CD14-positive monocyte (primary cell): ENCODE results near the gene CPNE4. TPM values are rescaled to one million over a fixed set of nuclear protein-coding genes. Genes with fewer than 3 reads are reported as not detected.

Experiments used
- DNase-seq, 3 donors: peaks; one replicate each; pipeline ENCODE4 v3.0.0-alpha.2; 2011 to 2022
- H2AFZ ChIP-seq: 2 replicates; pipeline ENCODE4 v1.6.0; 2012; ENCODE audit warnings: mild to moderate bottlenecking, low read depth, low read length, inconsistent platforms; ENCODE audit not compliant: insufficient read depth, poor library complexity, severe bottlenecking
- H3K27ac ChIP-seq, 2 donors: 1 replicate in 1 of 2; 2 replicates in 1 of 2; pipeline ENCODE4 v1.5.1; 2012 to 2013; ENCODE audit warnings: low read length in 2 of 2, control low read depth in 1 of 2, inconsistent platforms in 1 of 2, low read depth in 1 of 2, mild to moderate bottlenecking in 1 of 2
- H3K27me3 ChIP-seq, 2 donors: one replicate each; pipeline versions ENCODE4 v1.6.0 to v1.6.1; 2011 to 2013; ENCODE audit warnings: low read length in 2 of 2; ENCODE audit not compliant: control insufficient read depth in 2 of 2, insufficient read depth in 2 of 2
- H3K36me3 ChIP-seq, 2 donors: replicated peaks in 1 of 2; 1 replicate in 1 of 2; 2 replicates in 1 of 2; pipeline versions ENCODE4 v1.5.1 to v1.6.1; 2012 to 2013; ENCODE audit warnings: low read length in 2 of 2, control low read depth in 1 of 2, inconsistent platforms in 1 of 2, mild to moderate bottlenecking in 1 of 2; ENCODE audit not compliant: insufficient read depth in 2 of 2, control insufficient read depth in 1 of 2
- H3K4me1 ChIP-seq, 2 donors: 1 replicate in 1 of 2; 2 replicates in 1 of 2; pipeline versions ENCODE4 v1.5.1 to v1.6.1; 2012 to 2013; ENCODE audit warnings: low read length in 2 of 2, control low read depth in 1 of 2, inconsistent platforms in 1 of 2, mild to moderate bottlenecking in 1 of 2, moderate library complexity in 1 of 2; ENCODE audit not compliant: insufficient read depth in 2 of 2, control insufficient read depth in 1 of 2
- H3K4me2 ChIP-seq: replicated peaks from 2 replicates; pipeline ENCODE3; 2012; ENCODE audit warnings: low read length, moderate library complexity, mild to moderate bottlenecking; ENCODE audit not compliant: poor library complexity, severe bottlenecking; ENCODE audit errors: extremely low read depth
- H3K4me3 ChIP-seq, 3 experiments: fragments of 200-600 bp in 1 of 3; sonication (generic) in 1 of 3; replicated peaks in 1 of 3; 1 replicate in 2 of 3; 2 replicates in 1 of 3; pipeline ENCODE4 v1.5.1; 2011 to 2013; ENCODE audit warnings: low read length in 3 of 3, mild to moderate bottlenecking in 3 of 3, control low read depth in 2 of 3, low read depth in 2 of 3, inconsistent platforms in 1 of 3, moderate library complexity in 1 of 3
- H3K79me2 ChIP-seq: 2 replicates; pipeline ENCODE4 v1.6.0; 2012; ENCODE audit warnings: mild to moderate bottlenecking, control low read depth, inconsistent platforms, low read length, moderate library complexity; ENCODE audit not compliant: insufficient read depth
- H3K9ac ChIP-seq: 2 replicates; pipeline ENCODE4 v1.6.0; 2017; ENCODE audit warnings: low read length, mild to moderate bottlenecking; ENCODE audit not compliant: insufficient read depth, poor library complexity, severe bottlenecking
- H3K9me3 ChIP-seq, 2 donors: replicated peaks in 1 of 2; 1 replicate in 1 of 2; 2 replicates in 1 of 2; pipeline versions ENCODE4 v1.5.1 to v1.6.1; 2012 to 2013; ENCODE audit warnings: low read length in 2 of 2, control low read depth in 1 of 2; ENCODE audit not compliant: control insufficient read depth in 1 of 2, insufficient read depth in 1 of 2
- H4K20me1 ChIP-seq: 2 replicates; pipeline ENCODE4 v1.6.0; 2012; ENCODE audit warnings: mild to moderate bottlenecking, low read length, control low read depth, moderate library complexity; ENCODE audit not compliant: insufficient read depth
- H3K27ac Mint-ChIP-seq, 7 donors: one replicate each; pipeline ENCODE4 v1.8.0; 2020; ENCODE audit warnings: mild to moderate bottlenecking in 7 of 7, mixed read lengths in 7 of 7, moderate library complexity in 6 of 7, inconsistent platforms in 2 of 7
- H3K27me3 Mint-ChIP-seq, 3 donors: one replicate each; pipeline ENCODE4 v1.8.0; 2021 to 2022; ENCODE audit warnings: low read depth in 3 of 3, mild to moderate bottlenecking in 3 of 3, mixed read lengths in 3 of 3, moderate library complexity in 3 of 3, inconsistent platforms in 1 of 3
- H3K36me3 Mint-ChIP-seq, 2 donors: one replicate each; pipeline ENCODE4 v1.8.0; 2020; ENCODE audit warnings: mixed read lengths in 2 of 2, inconsistent platforms in 1 of 2, mild to moderate bottlenecking in 1 of 2
- H3K4me1 Mint-ChIP-seq: one replicate; pipeline ENCODE4 v1.8.0; 2020; ENCODE audit warnings: mild to moderate bottlenecking, mixed read lengths
- H3K4me3 Mint-ChIP-seq, 2 donors: one replicate each; pipeline ENCODE4 v1.8.0; 2020; ENCODE audit warnings: mild to moderate bottlenecking in 2 of 2, mixed read lengths in 2 of 2, moderate library complexity in 1 of 2
- H3K9me3 Mint-ChIP-seq, 7 donors: one replicate each; pipeline ENCODE4 v1.8.0; 2020 to 2022; ENCODE audit warnings: mixed read lengths in 7 of 7, mild to moderate bottlenecking in 6 of 7, moderate library complexity in 6 of 7, inconsistent platforms in 2 of 7
- WGBS: methylation state at CpG from one replicate; pipeline ENCODE4 v1.1.5; 2013; ENCODE audit warnings: missing lambda C conversion rate; ENCODE audit not compliant: insufficient coverage; 5-methylcytosine and 5-hydroxymethylcytosine counted together
- intact Hi-C, 2 donors: fragments of 100-400 bp; cut with micrococcal nuclease; formaldehyde crosslinking; loops; one replicate each; pipeline versions ENCODE4 v1.15.0 to v1.15.1; 2023
- polyA plus RNA-seq, 3 donors: library from polyadenylated mRNA; depleted of rRNA in 1 of 3; unstranded in 2 of 3; stranded (reverse) in 1 of 3; fragments of 300-500 nt in 2 of 3; fragments of >200 nt in 1 of 3; fragmentation: Illumina TruSeq in 2 of 3; gene quantifications; 1 replicate in 2 of 3; 2 replicates in 1 of 3; pipeline ENCODE4 v1.2.3, GENCODE V29; 2012 to 2021
- TF ChIP-seq, protein P1 (sequence below): fragments of 200-600 bp; IDR thresholded peaks from one replicate; pipeline ENCODE4 v1.8.0; 2022; ENCODE audit warnings: antibody characterized with exemption, mild to moderate bottlenecking

CPNE4 gene
- polyA plus RNA-seq, 3 donors: not detected

DNA sequence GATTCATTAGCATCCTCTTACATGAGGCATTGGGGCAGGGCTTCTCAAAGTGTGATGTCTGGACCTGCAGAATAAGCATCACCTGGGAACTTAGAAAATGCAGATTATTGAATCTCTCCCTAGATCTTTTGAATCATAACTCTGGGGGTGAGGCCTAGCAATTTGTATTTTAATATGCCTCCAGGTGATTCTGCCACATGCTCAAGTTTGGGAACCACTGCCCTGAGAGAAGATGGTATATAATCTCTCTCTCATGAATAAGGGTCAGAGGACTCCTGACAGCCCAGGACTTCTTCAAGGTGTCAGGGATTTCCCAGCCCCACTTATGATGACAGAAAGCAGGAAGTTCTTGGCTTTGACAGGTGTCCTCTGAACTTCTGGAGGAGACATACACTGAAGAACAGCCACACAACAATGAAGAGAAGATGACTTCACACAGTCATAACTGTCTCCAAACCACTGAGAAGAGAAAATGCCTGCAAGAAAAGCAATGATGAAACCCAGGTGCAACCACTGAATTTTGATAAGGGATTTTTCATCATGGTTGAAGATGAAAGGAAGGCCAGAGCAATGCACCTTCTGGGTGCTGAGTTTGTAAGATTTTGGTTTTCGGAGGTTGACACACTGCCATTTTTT is 320.1 kb downstream of the CPNE4 start:
- no CpG with 5 or more reads among the region's 1 CpG for WGBS
- no peaks in the 10 kb centered on the region for H3K79me2 ChIP-seq
- no peak overlapping the region for H3K4me3 ChIP-seq
- H3K27me3 Mint-ChIP-seq: no peaks in the 10 kb centered on the region
- no peaks in the 10 kb centered on the region for H3K27me3 ChIP-seq
- no peaks in the 10 kb centered on the region for H3K36me3 Mint-ChIP-seq
- no peaks in the 10 kb centered on the region for H3K4me1 ChIP-seq
- no peak overlapping the region for H3K4me2 ChIP-seq
- H3K36me3 ChIP-seq: no peaks in the 10 kb centered on the region
- H2AFZ ChIP-seq: no peak overlapping the region
- H3K4me1 Mint-ChIP-seq: no peaks in the 10 kb centered on the region
- intact Hi-C loops: no loop called here
- no peak overlapping the region for H3K27ac ChIP-seq
- TF ChIP-seq, protein P1, sequence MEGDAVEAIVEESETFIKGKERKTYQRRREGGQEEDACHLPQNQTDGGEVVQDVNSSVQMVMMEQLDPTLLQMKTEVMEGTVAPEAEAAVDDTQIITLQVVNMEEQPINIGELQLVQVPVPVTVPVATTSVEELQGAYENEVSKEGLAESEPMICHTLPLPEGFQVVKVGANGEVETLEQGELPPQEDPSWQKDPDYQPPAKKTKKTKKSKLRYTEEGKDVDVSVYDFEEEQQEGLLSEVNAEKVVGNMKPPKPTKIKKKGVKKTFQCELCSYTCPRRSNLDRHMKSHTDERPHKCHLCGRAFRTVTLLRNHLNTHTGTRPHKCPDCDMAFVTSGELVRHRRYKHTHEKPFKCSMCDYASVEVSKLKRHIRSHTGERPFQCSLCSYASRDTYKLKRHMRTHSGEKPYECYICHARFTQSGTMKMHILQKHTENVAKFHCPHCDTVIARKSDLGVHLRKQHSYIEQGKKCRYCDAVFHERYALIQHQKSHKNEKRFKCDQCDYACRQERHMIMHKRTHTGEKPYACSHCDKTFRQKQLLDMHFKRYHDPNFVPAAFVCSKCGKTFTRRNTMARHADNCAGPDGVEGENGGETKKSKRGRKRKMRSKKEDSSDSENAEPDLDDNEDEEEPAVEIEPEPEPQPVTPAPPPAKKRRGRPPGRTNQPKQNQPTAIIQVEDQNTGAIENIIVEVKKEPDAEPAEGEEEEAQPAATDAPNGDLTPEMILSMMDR: no peak
- H3K9me3 ChIP-seq: no peaks in the 10 kb centered on the region
- H3K9me3 Mint-ChIP-seq: no peaks in the 10 kb centered on the region
- no peak for DNase-seq
- H3K27ac Mint-ChIP-seq: no peak overlapping the region
- H3K4me3 Mint-ChIP-seq: no peak overlapping the region
- H4K20me1 ChIP-seq: no peaks in the 10 kb centered on the region
- no peak overlapping the region for H3K9ac ChIP-seq

DNA sequence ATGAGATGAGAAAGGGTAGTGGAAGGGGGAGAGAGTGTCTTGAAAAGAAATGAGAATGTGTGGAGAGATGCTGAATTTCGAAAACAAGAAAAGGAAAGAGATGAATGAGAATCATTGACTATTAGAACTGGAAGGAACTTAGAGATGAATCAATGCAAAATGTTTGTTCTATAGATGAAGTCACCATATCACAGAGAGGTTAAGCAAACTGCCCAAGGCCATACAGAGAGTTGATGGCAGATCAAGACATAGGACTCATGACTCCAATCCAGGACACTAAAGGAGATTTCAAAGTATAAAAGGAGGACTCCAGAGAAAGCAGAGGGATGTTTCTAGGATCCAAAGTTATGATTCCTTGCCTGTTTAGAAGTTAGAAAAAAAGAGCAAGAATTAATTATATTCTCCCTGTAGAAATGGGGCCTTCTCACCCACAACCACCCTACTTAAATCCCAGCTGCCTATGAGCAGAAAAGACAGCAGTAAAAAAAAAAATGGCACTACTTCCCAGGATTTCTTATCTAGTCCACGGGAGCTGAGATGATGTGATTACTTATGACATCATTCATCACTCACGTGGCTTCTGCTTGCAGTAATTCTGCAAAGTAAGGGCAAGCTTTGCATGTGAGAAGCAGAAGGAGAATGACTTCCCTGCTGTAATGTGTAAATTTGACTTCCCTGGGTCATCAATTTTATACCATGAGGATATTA is 321.2 kb downstream of the CPNE4 start:
- no peak for DNase-seq
- H3K27ac Mint-ChIP-seq: no peak overlapping the region
- H3K9ac ChIP-seq: no peak overlapping the region
- H3K4me1 Mint-ChIP-seq: no peaks in the 10 kb centered on the region
- H3K27me3 Mint-ChIP-seq: no peaks in the 10 kb centered on the region
- H4K20me1 ChIP-seq: no peaks in the 10 kb centered on the region
- no peak overlapping the region for H3K27ac ChIP-seq
- no peak overlapping the region for H3K4me3 Mint-ChIP-seq
- H3K27me3 ChIP-seq: no peaks in the 10 kb centered on the region
- H3K36me3 Mint-ChIP-seq: no peaks in the 10 kb centered on the region
- H3K9me3 Mint-ChIP-seq: peaks cover 0 to 2% (median 0%) of the 10 kb centered on the region in 7 donors
- H3K4me2 ChIP-seq: no peak overlapping the region
- H3K4me3 ChIP-seq: no peak overlapping the region
- no peaks in the 10 kb centered on the region for H3K9me3 ChIP-seq
- no peaks in the 10 kb centered on the region for H3K4me1 ChIP-seq
- no peaks in the 10 kb centered on the region for H3K79me2 ChIP-seq
- TF ChIP-seq, protein P1: no peak
- H2AFZ ChIP-seq: no peak overlapping the region
- no peaks in the 10 kb centered on the region for H3K36me3 ChIP-seq
- WGBS: no CpG with 5 or more reads among the region's 3 CpGs
- intact Hi-C loops: no loop called here
